ENCODE results near the gene ZC3H18. TPM values are rescaled to one million over a fixed set of nuclear protein-coding genes. Genes with fewer than 3 reads are reported as not detected.

The ZC3H18 gene
- total RNA-seq, 4 donors from 2014 or later, result 8.8 to 19.2 (median 13.5) TPM

DNA sequence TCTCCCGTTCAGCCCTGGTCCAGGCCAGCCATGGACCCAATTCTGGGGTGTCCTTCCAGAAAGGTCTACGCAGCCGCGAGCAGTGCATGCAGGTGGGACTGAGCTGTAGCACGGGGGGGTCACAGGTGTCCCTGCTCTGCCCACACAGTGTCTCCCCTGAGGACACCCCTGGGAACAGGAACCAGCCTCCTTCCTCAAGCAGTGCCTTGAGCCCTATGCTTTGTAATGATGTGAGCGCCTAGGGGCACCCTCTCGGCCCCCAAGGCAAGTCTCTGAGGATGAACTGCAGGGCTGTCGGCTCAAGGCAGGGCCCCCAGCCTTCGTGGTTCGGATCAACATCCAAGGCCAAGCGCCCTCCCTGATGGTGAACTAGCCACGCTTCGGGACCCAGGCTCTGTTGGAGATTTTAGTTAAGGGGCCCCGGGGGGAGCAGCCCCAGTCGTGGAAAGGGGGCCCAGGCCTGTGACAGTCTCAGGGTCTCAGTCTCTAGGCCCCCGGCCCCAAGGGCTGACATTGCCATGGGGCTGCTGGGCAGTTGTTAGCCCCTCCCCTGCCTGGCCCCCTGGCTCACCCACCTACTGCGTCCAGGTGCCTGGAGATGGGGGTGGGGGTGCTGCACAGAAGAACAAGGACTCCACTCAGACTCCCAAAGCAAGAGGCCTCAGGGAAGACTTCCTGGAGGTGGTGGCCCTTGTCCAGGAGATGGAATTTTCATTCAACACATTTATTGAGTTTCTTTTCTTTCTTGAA is 70.5 kb downstream of the ZC3H18 start:
- TF ChIP-seq, protein P1, sequence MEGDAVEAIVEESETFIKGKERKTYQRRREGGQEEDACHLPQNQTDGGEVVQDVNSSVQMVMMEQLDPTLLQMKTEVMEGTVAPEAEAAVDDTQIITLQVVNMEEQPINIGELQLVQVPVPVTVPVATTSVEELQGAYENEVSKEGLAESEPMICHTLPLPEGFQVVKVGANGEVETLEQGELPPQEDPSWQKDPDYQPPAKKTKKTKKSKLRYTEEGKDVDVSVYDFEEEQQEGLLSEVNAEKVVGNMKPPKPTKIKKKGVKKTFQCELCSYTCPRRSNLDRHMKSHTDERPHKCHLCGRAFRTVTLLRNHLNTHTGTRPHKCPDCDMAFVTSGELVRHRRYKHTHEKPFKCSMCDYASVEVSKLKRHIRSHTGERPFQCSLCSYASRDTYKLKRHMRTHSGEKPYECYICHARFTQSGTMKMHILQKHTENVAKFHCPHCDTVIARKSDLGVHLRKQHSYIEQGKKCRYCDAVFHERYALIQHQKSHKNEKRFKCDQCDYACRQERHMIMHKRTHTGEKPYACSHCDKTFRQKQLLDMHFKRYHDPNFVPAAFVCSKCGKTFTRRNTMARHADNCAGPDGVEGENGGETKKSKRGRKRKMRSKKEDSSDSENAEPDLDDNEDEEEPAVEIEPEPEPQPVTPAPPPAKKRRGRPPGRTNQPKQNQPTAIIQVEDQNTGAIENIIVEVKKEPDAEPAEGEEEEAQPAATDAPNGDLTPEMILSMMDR (IDR thresholded peaks at IDR 0.05; ENCODE audit: low read depth), result no peak

DNA sequence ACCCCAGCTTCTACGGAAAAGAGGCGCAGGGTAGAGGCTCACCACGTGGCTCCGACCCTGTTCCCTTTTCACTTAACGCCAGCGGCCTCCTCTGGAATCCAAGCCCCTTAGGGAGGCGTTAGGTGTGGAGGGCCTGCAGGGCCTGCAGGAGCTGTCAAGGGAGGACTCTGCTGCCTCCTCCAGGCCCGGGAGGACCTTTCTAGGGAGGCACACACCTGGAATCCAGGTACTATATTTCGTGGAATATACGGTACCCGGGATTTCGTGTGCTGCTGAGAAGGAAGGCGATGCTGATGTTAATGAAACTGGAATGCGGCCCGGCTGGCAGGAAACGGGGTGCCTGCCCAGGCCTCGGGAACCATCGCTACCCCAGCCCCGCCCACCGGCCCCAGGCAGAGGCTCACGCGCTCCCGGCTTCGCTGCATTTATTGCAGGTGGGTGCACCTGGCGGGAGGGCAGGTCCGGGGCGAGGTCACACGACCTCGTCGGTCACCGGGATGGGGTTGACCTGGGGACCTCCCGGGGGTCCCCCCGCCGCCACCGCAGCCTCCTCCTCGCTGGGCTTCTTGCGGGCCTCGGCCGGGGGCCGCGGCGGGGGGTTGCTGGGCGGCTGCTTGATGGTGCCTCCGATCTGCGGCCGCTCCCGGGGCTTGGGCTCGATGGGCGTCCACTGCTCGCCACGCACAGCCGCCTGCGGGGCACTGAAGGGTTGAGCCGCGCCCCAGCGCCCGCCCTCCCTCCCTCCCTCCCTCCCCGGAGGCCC is 72.9 kb downstream of the ZC3H18 start:
- TF ChIP-seq, protein P1 (IDR thresholded peaks at IDR 0.05; ENCODE audit: low read depth), result no peak

DNA sequence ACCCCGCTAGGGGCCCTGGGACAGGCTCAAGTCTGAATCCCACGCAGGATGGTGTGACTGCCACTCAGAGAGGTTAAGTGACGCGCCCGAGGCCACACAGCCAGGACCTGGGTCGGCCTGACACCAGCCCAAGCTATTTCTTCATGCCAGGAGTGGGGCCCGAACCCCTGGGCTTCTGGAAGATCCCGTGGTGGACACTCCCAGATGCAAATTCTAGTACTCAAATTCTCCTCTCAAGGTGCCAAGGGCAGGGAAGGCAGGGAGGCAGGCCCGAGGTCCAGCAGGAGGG is 73.4 kb downstream of the ZC3H18 start:
- TF ChIP-seq, protein P1 (IDR thresholded peaks at IDR 0.05; ENCODE audit: low read depth), result no peak

DNA sequence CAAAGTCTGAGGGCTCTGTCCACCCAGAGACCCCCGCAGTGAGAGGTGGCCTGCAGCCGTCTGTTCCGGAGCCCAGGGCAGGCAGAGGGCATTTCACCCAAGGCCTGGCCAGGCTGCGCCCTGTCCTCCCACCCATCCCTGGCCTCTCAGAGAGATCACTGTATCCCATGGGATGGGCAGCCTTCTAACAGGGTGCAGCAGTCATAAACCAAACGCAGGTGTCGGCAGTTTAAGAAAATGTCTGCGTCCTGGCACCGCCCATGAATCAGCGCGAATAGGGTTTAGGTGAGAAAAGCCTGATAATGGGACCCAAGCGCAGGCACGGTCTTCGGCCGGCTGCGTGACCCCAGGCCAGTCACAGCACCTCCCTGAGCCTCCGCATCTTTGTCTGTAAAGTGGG is 75.3 kb downstream of the ZC3H18 start:
- TF ChIP-seq, protein P1 (IDR thresholded peaks at IDR 0.05; ENCODE audit: low read depth), result no peak

DNA sequence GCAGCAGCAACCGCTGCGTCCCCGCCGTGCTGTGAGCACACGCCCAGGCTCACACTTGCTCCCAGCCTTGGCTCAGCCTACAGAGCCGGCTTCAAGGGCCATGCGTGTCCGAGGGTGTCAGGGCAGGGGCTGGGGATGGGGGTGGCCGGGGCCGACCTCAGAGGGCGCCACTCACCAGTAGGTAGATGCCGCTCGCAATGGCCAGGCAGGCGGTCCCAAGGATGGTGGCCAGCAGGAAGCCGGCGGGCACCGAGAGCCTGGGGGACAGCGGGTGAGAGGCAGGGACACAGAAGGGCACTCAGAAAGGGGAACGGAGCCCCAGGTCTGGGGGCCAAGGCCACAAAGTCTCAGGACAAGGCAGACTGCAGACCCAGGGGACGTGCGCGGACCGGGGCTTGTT is 75.7 kb downstream of the ZC3H18 start:
- TF ChIP-seq, protein P1 (IDR thresholded peaks at IDR 0.05; ENCODE audit: low read depth), result no peak

DNA sequence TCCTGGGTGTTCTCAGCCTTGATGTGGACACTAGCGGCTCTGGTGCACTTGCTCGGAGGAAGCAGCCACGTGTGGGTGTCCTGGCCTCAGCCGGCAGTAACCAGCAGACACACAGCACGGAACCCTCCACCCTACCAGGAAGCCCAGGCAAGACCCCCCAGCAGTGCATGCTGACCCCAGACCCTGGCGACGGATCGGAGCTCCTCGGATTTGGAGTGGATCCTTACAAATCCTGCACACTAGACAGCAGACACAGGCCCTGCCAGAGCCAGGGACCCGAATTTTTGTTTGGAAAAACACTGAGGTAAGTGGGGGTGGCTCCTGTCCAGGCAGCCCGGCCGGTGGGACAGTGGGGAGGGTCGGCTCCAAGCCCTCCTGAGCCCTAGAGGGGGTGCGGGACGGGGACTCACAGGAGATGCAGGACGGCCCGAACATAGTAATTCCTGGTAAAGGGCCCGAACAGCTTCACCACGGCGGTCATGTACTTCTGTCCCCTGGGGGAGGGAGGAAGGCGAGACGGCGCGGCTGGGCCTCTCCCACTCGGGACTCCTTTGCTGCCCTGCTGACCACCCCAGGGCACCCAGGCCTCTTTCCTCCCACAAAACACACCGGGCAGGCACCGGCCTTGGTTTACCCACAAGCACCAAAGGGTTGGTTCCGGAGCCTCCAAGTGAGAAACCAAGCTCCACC is 76.3 kb downstream of the ZC3H18 start:
- TF ChIP-seq, protein P1 (IDR thresholded peaks at IDR 0.05; ENCODE audit: low read depth), result no peak

Measured in subcutaneous adipose tissue (tissue), 4 donors.